Fibroblast of skin of left biceps (primary cell): ENCODE results near the gene SCYGR2.

ENCODE experiments used
- DNase-seq, 2 experiments: peaks; one replicate each; pipeline ENCODE4 v3.0.0-alpha.2; 2013; ENCODE audit warnings: low read depth in 2 of 2

SCYGR2 gene

DNA sequence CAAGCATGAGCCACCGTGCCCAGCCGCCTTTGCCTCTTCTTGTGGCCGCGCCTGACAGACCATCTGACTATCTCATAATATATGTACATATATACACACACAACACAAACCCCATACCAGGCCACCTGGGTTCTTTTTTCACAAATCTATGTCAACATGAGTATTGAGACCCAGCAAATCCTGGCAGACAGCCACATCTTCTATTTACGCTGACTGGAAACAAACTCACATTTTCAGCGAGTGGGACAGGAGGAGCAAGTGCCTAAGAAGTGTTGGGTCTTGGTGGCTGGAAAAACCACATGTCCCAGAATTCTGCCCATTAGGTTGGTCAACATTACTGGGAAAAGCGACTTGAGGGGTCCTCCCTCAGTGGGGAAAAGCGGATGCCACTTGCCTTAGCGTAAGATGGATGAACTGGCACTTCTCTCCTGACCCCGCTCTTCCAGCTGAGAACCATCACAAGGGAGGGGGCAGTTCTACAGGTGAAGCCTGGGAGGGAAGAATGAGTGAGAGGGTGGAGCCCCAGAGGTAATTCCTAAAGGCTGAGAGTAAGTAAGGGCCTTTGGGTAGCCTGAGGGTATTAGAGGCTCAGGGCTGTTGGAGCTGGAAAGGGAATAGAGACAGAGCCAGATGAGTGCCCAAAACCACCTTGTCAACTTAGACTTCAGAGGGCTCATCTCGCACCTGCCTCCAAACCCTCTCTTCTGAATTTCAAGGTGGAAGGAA, 14.0 kb downstream of the SCYGR2 start:
- no peak for DNase-seq

DNA sequence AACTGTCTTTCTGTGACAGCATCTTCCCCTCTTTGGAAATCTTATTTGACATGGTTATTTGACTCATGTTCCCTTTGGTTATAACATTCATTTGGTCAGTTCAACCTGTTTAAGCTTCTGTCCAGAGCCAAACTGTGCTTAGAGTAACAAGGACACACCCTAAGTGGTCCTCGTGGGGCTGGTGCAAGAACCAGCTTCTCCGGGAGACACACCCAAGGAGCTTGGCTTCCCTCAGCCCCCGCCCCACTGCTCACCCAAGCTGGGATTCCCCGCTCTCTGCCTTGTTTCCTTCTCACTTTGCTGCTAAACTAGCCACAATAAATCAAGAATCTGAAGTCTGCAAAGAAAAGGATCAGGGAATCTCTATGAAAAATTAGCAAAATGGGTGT, 14.6 kb downstream of the SCYGR2 start:
- no peak for DNase-seq

DNA sequence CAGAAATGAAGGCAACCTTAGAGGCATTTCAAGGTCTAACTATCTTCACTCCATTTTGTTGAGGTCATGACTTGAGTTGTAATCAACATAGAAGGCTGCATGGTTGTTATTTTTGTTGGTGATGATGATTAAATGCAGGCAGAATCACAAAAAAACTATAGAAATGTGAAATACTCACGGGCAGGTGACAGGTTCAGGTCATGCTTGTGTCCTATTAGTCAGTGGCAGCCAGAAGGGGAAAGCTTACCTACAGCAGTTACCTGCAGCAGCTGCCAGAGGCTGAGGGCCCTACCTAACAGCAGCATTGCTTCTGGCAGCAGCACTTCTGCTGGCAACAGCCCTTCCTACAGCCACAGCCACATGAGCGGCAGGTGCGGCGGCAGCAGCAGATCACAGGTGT, 15.6 kb downstream of the SCYGR2 start:
- no peak for DNase-seq

GRCh38 chr2:227614740-227615139, 16.0 kb downstream of the SCYGR2 start, which contains the start of gene SCYGR3:
Gene SCYGR3, minus strand, starts transcription at chr2:227614840. Its CDS starts 0 bp downstream, at chr2:227614840.
- no peak for DNase-seq

- DNase-seq: no peak
Observed at GRCh38 chr2:227615181-227615580, 16.5 kb downstream of the SCYGR2 start.

DNA sequence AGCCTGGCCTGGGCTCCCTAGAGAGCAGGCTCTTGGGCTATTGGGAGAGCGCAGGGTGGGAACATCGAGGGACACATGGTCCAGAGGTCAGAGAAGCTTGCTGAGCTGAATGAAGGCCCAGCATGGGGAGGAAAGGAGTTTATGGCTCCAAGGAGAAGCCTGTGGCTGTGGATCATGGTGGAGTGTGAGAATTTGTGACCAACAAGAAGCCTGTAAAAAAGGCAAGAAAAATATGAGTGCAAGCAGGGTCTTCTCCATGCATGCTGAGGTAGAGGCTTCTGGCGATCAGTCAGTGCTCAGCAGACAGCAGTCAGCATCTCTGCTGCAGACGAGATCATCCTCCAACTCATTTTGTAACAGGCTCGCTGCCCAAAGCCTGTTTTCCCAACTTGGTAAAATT, 17.2 kb downstream of the SCYGR2 start:
- DNase-seq: no peak

DNA sequence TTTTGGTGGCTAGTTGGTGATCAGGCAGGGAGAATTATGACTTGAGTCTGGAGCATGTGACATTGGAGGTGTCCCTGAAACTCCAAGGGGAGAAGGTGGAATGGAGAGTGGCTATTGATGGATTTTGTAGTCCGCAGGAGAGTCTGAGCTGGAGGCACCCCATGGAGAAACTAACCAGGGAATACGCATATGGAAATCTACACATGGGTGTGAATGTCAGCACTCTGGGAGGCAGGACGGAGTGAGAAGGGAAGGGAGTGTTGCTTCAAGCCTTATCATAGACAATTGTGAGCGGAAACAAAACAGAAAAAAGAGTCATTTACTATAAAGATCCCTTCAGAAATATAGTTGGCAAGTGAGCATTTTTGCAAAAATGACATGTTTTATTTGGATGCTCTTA, 17.9 kb downstream of the SCYGR2 start:
- DNase-seq: no peak

GRCh38 chr2:227617316-227618230, 18.9 kb downstream of the SCYGR2 start, which contains the start of gene SCYGR4:
Gene SCYGR4, plus strand, starts transcription at chr2:227617498. Its CDS starts 0 bp downstream, at chr2:227617498.
- no peak for DNase-seq

DNA sequence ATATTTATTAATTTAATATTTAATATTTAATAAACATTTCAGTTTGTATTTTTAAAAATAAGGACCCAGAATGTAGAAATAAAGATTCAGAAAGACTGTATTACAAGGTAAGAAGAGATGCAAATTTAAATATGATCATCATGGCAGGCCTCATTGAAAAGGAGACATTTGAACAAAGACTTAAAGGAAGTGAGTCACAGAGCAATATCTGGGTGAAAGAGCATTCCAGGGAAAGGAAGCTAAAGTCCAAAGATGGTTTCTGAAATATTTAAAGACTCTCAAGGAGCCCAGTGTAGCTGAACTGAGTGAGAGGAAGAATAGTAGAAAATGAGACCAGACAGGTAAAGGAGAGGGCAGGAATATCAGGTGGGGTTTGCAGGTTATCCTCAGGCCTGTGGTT, 24.5 kb downstream of the SCYGR2 start:
- peak; percentile 21 to 26 for DNase-seq

GRCh38 chr2:227625420-227625819, 26.7 kb downstream of the SCYGR2 start:
- DNase-seq: no peak

DNA sequence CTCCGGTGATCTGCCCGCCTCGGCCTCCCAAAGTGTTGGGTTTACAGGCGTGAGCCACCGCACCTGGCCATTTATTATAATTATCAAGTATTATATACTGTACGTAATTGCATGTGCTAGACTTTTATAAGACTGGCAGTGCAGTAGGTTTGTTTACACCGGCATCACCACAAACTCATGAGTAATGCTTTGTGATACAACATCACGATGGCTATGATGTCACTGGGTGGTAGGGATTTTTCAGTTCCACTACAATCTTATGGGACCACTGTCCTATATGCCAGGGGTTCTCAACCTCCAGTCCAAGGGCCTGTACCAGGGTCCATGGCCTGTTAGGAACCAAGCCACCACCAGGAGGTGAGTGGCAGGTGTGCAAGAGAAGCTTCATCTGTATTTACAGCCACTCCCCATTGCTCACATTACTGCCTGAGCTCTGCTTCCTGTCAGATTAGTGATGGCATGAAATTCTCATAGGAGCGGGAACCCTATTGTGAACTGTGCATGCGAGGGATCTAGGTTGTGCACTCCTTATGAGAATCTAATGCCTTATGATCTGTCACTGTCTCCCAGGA, 28.0 kb downstream of the SCYGR2 start:
- no peak for DNase-seq

GRCh38 chr2:227627769-227628168, 29.1 kb downstream of the SCYGR2 start:
- no peak for DNase-seq

GRCh38 chr2:227629435-227629834, 30.7 kb downstream of the SCYGR2 start:
- no peak for DNase-seq

- no peak for DNase-seq
Observed at GRCh38 chr2:227630322-227630721, 31.6 kb downstream of the SCYGR2 start.

- no peak for DNase-seq
Observed at GRCh38 chr2:227632827-227633226, 34.1 kb downstream of the SCYGR2 start.

DNA sequence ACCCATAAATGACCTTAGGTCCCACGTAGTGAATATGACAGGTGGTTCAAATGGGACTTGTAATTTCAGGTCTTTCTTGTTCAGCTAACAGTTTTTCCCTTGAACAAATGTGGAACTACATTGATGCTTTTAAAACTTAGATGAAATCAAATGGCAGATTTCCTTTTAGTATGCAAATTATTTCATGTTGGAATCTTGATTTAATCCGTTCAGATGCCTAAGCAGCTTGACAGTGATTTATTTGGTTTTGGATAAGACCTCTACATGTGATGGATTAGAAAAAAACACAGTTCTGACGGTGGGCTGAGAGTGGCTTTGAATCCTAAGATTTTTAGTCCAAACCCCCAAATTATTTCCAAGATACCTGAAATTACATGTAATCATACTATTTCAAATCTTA, 35.5 kb downstream of the SCYGR2 start:
- DNase-seq: no peak

DNA sequence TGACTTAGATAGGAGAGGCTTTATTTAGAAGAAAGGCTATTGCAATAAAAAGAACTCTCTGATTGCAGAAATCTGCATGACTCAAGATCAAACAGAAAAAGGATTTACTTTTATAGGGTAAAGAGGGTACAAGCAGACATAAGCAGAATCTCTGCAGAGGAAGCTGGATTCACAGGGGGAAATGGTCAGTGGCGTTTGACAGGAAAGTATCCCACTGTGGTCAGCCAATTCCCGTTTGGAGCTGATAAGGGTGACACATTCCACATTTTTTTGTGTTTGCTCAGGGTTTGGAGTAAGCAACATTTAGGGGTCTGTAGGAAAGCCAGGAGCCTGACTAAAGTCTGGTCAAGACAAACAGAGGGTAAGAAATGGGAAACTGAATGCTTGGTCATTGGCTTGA, 44.0 kb downstream of the SCYGR2 start:
- no peak for DNase-seq

DNA sequence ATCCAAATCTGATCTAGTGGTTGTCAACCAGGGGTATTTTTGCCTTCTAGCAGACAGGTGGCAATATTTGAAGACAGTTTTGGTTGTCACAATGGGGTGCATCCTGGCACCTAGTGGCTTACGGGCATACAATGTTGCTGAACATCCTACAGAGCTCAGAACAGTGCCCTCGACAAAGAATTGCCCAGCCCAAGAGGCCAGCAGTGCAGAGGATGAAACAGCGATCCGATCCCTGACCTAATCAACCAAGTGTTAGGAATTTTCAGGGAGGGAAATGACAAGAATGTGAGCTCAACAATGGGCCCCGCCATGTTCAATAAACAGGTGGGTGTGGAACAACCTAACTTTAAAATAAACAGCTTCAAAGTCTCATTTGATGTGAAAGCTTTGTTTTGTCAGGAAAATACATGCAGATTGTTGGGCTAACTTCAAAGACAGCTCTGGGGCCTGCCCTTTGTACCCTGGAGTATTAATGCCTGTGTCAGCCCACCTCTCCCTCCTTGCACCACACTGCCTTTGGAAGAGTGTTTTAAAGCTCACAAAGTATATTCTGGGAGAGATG, 45.4 kb downstream of the SCYGR2 start:
- DNase-seq: no peak
